Measurements from ENCODE around the gene ISCA2.

DNA sequence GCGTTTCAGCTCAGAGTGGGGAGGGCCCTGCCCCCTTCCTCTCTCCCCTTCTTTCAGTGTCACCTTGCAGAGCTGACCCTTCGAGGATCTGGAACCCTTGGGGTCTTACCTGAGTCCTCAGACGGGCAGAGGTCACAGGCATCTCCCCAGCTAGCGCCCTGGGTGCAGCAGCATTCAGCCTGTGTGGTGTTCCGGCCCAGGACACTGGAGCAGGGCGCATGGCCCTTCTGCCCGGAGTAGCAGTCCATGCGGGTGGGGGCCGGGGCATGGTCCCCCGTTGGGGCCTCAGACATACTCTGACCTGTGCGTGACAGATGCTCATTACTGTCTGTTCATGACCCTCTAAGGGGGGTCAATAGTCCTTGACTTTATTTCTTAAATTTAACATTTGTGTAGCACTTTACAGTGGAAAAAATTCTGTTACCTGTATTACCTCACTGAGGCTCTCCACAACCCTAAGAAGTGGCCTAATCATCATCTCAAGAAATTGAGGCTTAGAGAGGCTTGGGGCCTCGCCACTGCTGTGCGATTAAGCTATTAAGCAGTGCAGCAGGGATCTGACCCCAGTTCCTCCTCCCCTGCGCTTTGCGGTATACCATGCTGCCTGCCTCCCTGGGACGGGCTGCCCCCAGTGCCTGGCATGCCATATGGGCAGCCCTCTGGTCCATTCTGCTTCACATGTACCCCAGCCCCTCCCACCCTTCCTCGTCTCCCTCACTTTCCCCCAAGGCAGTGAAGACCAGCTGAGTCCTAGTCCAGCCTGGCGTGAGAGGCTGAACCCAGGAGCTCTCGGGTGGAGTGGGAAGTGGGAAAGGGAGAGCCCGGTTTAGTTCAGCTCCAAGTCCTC, 11.5 kb downstream of the ISCA2 start:
- TF ChIP-seq, protein P1, sequence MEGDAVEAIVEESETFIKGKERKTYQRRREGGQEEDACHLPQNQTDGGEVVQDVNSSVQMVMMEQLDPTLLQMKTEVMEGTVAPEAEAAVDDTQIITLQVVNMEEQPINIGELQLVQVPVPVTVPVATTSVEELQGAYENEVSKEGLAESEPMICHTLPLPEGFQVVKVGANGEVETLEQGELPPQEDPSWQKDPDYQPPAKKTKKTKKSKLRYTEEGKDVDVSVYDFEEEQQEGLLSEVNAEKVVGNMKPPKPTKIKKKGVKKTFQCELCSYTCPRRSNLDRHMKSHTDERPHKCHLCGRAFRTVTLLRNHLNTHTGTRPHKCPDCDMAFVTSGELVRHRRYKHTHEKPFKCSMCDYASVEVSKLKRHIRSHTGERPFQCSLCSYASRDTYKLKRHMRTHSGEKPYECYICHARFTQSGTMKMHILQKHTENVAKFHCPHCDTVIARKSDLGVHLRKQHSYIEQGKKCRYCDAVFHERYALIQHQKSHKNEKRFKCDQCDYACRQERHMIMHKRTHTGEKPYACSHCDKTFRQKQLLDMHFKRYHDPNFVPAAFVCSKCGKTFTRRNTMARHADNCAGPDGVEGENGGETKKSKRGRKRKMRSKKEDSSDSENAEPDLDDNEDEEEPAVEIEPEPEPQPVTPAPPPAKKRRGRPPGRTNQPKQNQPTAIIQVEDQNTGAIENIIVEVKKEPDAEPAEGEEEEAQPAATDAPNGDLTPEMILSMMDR (IDR thresholded peaks at IDR 0.05; ENCODE audit: low read length) = no peak
- TF ChIP-seq EZH2phosphoT487 (IDR thresholded peaks at IDR 0.05; ENCODE audit: low read length) = no peak
